Right hindlimb (tissue), 1 donor: ENCODE data around the gene ZNF12.

ENCODE experiments used
- DNase-seq: peaks from one replicate; pipeline ENCODE4 v3.0.0-alpha.2; 2018

ZNF12 gene

GRCh38 chr7:6646465-6646864 is 60.3 kb downstream of the ZNF12 start:
- peak; percentile 12 for DNase-seq

DNA sequence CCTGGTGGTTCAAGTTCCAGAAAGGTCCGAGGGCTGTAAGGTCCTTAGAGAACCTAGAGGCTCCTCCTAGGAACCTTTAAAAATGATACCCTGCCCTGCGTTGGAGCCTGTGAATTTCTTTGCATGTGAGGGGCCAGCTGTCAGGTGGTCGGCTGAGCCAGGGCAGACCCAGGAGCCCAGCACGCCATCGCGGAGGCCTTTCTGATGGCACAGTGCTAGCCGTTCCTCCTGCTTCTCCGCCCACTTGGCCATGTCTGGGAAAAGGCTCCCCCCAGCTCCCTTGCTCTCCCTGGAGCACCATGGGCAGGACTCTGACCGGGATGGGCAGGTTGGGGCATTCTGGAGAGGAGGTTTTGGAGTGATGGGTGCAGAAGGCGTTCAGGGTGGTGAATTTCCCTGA is 62.0 kb downstream of the ZNF12 start:
- no peak for DNase-seq

DNA sequence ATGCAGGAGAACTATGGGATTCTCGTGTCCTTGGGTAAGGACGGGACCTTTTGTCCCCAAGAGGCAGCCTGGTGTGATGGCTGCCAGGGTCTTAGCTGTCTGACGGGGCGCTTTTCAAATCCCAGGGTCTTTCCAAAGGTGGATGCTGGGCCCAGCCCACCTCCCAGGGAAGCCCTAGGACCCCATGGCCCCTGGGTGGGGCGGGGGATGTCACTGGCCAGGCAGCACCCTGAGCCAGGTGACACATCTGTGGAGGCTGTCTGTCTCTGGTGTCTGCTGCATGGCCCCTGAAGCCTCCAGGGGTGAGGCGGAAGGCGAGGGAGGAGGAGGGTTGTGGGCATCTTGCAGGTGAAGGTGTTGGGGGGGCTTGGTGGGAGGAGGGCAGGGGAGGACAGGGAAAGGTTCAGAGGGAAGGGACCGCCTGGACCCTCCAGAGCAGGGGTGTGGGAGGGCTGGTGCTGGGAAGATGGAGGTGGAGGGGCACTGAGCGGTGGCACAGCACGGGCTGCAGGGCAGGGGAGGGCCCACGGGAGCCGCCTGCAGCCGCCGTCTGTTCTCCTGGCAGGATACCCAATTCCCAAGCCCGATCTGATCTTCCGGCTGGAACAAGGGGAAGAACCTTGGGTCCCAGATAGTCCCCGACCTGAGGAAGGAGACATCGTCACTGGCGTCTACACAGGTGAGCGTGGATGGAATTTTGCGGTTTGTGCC is 62.7 kb downstream of the ZNF12 start:
- no peak for DNase-seq

- no peak for DNase-seq
Measured at GRCh38 chr7:6642861-6643640, 63.7 kb downstream of the ZNF12 start.

DNA sequence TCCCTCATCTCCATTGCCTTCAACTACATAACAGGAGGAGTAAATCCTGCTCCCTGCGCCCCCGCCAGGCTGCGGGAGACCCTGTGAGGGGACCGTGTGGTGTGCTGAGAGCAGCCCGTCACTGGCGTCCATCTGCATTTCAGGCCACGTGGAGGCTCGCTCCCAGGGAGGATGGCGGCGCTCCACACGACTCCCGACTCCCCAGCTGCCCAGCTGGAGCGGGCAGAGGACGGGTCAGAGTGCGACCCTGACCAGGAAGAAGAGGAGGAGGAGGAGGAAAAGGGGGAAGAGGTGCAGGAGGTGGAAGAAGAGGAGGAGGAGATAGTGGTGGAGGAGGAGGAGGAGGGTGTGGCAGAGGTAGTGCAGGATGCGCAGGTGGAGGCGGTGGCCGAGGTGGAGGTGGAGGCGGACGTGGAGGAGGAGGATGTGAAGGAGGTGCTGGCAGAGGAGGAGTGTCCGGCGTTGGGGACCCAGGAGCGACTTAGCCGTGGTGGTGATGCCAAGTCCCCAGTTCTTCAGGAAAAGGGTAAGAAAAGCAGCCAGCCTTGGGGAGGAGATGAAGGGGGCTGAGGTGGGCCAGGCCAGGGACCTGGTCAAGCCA is 64.4 kb downstream of the ZNF12 start:
- DNase-seq: no peak

DNA sequence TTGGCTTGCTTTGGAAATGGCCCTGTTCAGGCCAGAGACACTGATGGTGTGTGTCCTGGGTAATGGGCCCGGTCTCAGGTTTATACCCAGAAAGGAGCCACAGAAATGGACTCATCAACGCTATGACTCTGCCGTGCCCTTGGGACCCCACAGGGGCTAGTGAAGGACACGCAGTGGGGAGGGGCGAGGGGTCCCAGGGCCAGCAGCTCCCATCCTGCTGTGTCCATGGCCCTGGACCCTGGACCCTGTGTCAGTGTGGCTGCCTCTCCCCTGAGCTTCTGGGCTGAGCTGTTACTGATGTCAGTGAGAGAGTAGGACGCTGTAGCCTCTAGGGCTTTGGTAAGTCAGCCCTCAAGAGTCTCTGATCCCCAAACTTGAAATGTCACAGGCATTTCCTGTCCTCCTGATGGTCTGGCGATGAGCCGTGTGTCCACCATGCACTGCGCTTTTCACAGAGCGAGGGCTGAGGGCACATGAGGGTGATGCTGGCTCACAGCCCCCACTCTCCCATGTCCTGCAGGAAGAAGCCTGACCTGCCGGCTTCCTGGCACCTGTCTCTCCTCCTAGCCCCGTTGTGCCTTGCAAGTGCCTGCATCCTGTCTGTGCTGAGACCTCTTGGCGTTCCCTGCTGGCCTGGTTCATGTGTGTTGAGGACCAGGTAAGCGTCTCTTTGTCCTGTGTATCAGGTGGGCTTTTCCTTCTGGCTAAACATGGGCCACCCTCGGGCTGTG is 65.3 kb downstream of the ZNF12 start:
- no peak for DNase-seq

GRCh38 chr7:6640246-6640721 is 66.5 kb downstream of the ZNF12 start:
- no peak for DNase-seq

DNA sequence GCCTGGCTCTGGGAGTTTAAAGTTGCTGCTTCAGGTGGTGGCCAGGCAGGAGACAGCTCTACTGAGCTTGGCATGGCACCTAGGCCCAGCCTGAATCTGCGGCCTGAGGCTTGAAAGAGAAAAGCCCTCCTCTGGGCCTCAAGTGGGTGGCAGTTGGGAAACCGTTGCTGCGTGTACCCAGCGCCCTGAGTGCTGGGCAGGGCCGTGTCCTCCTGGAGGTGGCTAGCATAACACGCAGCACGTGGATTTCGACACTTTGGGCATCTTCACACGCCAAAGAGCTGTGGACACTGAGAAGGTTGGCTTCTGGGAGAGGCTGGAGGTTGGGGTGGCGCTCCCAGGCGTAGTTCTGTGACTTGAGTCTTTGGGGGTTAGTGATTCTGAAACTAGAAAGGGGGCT is 67.1 kb downstream of the ZNF12 start:
- no peak for DNase-seq

DNA sequence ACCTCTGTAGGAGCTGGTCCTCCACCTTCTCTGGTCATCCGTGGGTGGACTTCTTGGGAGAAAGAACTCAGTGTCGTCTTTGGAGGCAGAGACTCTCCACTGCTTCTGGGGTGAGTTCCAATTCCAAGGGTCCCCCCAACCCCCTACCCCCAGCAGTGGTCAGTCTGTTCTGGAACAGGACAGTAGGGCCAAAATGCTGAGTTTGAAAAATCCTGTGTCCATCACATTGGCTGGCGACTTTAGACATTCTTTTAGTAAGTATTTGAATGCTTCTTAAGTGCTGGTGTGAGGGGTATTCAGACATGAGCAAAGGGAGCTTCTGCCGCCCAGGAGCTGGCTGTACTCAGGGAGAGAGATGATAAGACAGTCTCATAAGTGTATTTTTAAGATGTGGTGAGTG is 67.7 kb downstream of the ZNF12 start:
- no peak for DNase-seq
